HFF-Myc (cell line): ENCODE measurements around the gene EGFLAM.

Source experiments
- DNase-seq: peaks from one replicate; pipeline ENCODE4 v3.0.0-alpha.2; 2011; ENCODE audit warnings: low read depth; ENCODE audit errors: extremely low read depth
- H3K4me3 ChIP-seq: replicated peaks from 2 replicates; pipeline ENCODE4 v1.5.1; 2011; ENCODE audit warnings: low read depth, mild to moderate bottlenecking, control low read depth, low read length
- CTCF ChIP-seq: IDR thresholded peaks from 2 replicates; pipeline ENCODE4 v1.5.1; 2012; ENCODE audit warnings: mild to moderate bottlenecking, low read depth, low read length, control low read depth; ENCODE audit errors: missing control alignments

Gene EGFLAM

GRCh38 chr5:38500573-38501260, 242.4 kb downstream of the EGFLAM start:
- TF ChIP-seq CTCF, result no peak
- peak; percentile 51 for DNase-seq
- no peak overlapping the region for H3K4me3 ChIP-seq

- DNase-seq, result no peak
- no peak for TF ChIP-seq CTCF
These were observed 247.9 kb downstream of the EGFLAM start for GRCh38 chr5:38506302-38506701.

GRCh38 chr5:38509185-38509584, 250.8 kb downstream of the EGFLAM start:
- no peak for DNase-seq
- no peak overlapping the region for H3K4me3 ChIP-seq
- TF ChIP-seq CTCF, result no peak

More at GRCh38 chr5:38506302-38506701, 247.9 kb downstream of the EGFLAM start:
- H3K4me3 ChIP-seq, result no peak overlapping the region
